22Rv1 (cell line): Measurements from ENCODE around the gene RBPJL.
A peak's percentile ranks its signal among the peaks of the same experiment; 100 is the strongest.

Experiments used
- ZFX ChIP-seq: fragments of 450-650 bp; IDR thresholded peaks from 2 replicates; pipeline ENCODE4 v1.6.1; 2017; ENCODE audit warnings: antibody characterized with exemption, borderline replicate concordance
- TF ChIP-seq, protein P1 (sequence below): fragments of 450-650 bp; IDR thresholded peaks from 2 replicates; pipeline ENCODE4 v1.5.1; 2017; ENCODE audit warnings: mild to moderate bottlenecking

DNA sequence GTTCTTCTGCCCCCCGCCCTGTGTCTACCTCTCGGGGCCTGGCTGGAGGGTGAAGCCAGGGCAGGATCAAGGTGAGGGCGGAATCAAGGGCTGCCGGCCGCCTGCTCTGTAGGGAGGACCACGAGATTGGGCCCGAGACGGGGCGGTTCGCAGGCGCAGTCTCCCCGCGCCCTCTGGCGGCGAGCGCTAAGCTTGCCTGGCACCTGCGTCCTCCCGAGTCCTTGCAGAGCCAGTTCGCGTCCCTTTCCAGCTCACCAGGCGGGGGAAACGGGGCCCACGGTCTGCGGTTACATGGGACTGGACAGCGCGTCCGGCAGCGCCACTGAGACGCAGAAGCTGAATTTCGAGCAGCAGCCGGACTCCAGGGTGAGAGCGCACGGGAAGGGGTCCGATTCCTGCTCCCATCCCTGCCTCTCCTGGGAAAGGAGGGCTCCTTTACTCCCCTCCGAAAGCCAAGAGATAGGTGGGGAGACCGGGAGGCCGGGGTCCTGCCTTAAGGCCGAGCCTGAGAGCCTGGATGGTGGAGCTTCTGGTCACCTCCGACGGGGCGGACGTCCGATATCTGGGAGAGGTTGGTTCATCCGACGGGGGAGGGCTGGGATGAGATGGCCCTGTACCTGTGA lies 5.1 kb downstream of the RBPJL start:
- TF ChIP-seq, protein P1, sequence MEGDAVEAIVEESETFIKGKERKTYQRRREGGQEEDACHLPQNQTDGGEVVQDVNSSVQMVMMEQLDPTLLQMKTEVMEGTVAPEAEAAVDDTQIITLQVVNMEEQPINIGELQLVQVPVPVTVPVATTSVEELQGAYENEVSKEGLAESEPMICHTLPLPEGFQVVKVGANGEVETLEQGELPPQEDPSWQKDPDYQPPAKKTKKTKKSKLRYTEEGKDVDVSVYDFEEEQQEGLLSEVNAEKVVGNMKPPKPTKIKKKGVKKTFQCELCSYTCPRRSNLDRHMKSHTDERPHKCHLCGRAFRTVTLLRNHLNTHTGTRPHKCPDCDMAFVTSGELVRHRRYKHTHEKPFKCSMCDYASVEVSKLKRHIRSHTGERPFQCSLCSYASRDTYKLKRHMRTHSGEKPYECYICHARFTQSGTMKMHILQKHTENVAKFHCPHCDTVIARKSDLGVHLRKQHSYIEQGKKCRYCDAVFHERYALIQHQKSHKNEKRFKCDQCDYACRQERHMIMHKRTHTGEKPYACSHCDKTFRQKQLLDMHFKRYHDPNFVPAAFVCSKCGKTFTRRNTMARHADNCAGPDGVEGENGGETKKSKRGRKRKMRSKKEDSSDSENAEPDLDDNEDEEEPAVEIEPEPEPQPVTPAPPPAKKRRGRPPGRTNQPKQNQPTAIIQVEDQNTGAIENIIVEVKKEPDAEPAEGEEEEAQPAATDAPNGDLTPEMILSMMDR = peak; percentile 96
- no peak for TF ChIP-seq ZFX
